Activated B cell treated with CpG ODN at 0.5 μM for 24 hours (primary cell): ENCODE data around the gene EPHB2. TPM values are rescaled to one million over a fixed set of nuclear protein-coding genes. Genes with fewer than 3 reads are reported as not detected.

Experiments used
- ATAC-seq: fragments of 200-7000 bp; cut with Tn5 transposase; one replicate; pipeline ENCODE4 v1.10.0; 2021; ENCODE audit warnings: low read depth, mild to moderate bottlenecking, moderate library complexity
- CTCF ChIA-PET: fragments of 350-600 bp; sonication (Branson Sonifier 250); formaldehyde crosslinking; loops from one replicate; lab custom pipeline; 2021; ENCODE audit warnings: antibody characterized with exemption; lab: Charles Lee
- POLR2A ChIA-PET: fragments of 350-600 bp; sonication (Branson Sonifier 250); formaldehyde crosslinking; loops from one replicate; lab custom pipeline; 2021; ENCODE audit warnings: antibody characterized with exemption; lab: Charles Lee
- DNase-seq: peaks from one replicate; pipeline ENCODE4 v3.0.0; 2022
- H3K27ac Mint-ChIP-seq: one replicate; pipeline ENCODE4 v1.8.0; 2020; ENCODE audit warnings: mixed read lengths
- H3K27me3 Mint-ChIP-seq: one replicate; pipeline ENCODE4 v1.8.0; 2021; ENCODE audit warnings: mixed read lengths
- H3K36me3 Mint-ChIP-seq: one replicate; pipeline ENCODE4 v1.8.0; 2021; ENCODE audit warnings: low read depth, mixed read lengths
- H3K4me1 Mint-ChIP-seq: one replicate; pipeline ENCODE4 v1.8.0; 2021; ENCODE audit warnings: mixed read lengths
- H3K4me3 Mint-ChIP-seq: one replicate; pipeline ENCODE4 v1.8.0; 2020; ENCODE audit warnings: mild to moderate bottlenecking, mixed read lengths
- H3K9me3 Mint-ChIP-seq: one replicate; pipeline ENCODE4 v1.8.0; 2020; ENCODE audit warnings: mixed read lengths
- CTCF ChIP-seq: fragments of 200-600 bp; IDR thresholded peaks from one replicate; pipeline ENCODE4 v1.8.0; 2022; ENCODE audit warnings: antibody characterized with exemption, mild to moderate bottlenecking
- intact Hi-C: fragments of 100-400 bp; cut with micrococcal nuclease; formaldehyde crosslinking; loops from one replicate; pipeline ENCODE4 v1.15.1; 2024
- total RNA-seq: library from RNA; stranded (reverse); gene quantifications from 2 replicates; pipeline ENCODE4 v1.2.3, GENCODE V29; 2022

Gene EPHB2
- total RNA-seq, 1 donor from 2014 or later = 0.13 TPM

- H3K27me3 Mint-ChIP-seq = peaks cover 2% of the 10 kb centered on the region
- no peaks in the 10 kb centered on the region for H3K9me3 Mint-ChIP-seq
- intact Hi-C loops = no loop called here
- TF ChIP-seq CTCF = no peak
- no peak for DNase-seq
- no peaks in the 10 kb centered on the region for H3K4me1 Mint-ChIP-seq
- no peak overlapping the region for H3K4me3 Mint-ChIP-seq
- CTCF ChIA-PET = no interaction called here
- H3K27ac Mint-ChIP-seq = no peak overlapping the region
- POLR2A ChIA-PET = no interaction called here
- no peak for ATAC-seq
- no peaks in the 10 kb centered on the region for H3K36me3 Mint-ChIP-seq
These were observed 53.0 kb downstream of the EPHB2 start for GRCh38 chr1:22763487-22764200.

- Mint-ChIP-seq H3K4me1 (no peaks in the 10 kb centered on the region), H3K9me3 (no peaks in the 10 kb centered on the region), H3K27ac (no peak overlapping the region), H3K4me3 (no peak overlapping the region), H3K36me3 (no peaks in the 10 kb centered on the region), H3K27me3 (no peaks in the 10 kb centered on the region)
- no peak for ATAC-seq
- intact Hi-C loops = no loop called here
- POLR2A ChIA-PET = no interaction called here
- DNase-seq = no peak
- CTCF ChIA-PET = no interaction called here
- no peak for TF ChIP-seq CTCF
These were observed 57.2 kb downstream of the EPHB2 start for GRCh38 chr1:22767852-22768251.

- Mint-ChIP-seq H3K36me3 (no peaks in the 10 kb centered on the region), H3K27ac (no peak overlapping the region), H3K4me1 (no peaks in the 10 kb centered on the region), H3K4me3 (no peak overlapping the region), H3K27me3 (no peaks in the 10 kb centered on the region), H3K9me3 (no peaks in the 10 kb centered on the region)
- TF ChIP-seq CTCF = no peak
- DNase-seq (no peak), ATAC-seq (no peak)
- CTCF ChIA-PET = no interaction called here
- intact Hi-C loops = no loop called here
- POLR2A ChIA-PET = no interaction called here
These were observed 59.3 kb downstream of the EPHB2 start for GRCh38 chr1:22769932-22770331.

- Mint-ChIP-seq H3K9me3 (no peaks in the 10 kb centered on the region), H3K27me3 (peaks cover 2% of the 10 kb centered on the region), H3K4me1 (no peaks in the 10 kb centered on the region), H3K27ac (no peak overlapping the region), H3K36me3 (no peaks in the 10 kb centered on the region), H3K4me3 (no peak overlapping the region)
- no peak for TF ChIP-seq CTCF
- intact Hi-C loops = no loop called here
- CTCF ChIA-PET = no interaction called here
- POLR2A ChIA-PET = no interaction called here
- no peak for ATAC-seq
- no peak for DNase-seq
These were observed 61.4 kb downstream of the EPHB2 start for GRCh38 chr1:22772014-22772413.

- Mint-ChIP-seq H3K27ac (no peak overlapping the region), H3K36me3 (no peaks in the 10 kb centered on the region), H3K4me1 (no peaks in the 10 kb centered on the region), H3K4me3 (no peak overlapping the region), H3K27me3 (peaks cover 11% of the 10 kb centered on the region), H3K9me3 (no peaks in the 10 kb centered on the region)
- ATAC-seq (no peak), DNase-seq (no peak)
- no peak for TF ChIP-seq CTCF
- ChIA-PET POLR2A (no interaction called here), CTCF (no interaction called here)
- intact Hi-C loops = no loop called here
These were observed 63.6 kb downstream of the EPHB2 start for GRCh38 chr1:22773981-22774832.
